ENCODE measurements around the gene SEH1L. TPM values are rescaled to one million over a fixed set of nuclear protein-coding genes. Genes with fewer than 3 reads are reported as not detected.
"Not testable (repeated sequence)": the region's sequence is repeated elsewhere in the genome, so short reads cannot be mapped to it uniquely, and the experiment has no call there.

Gene SEH1L
- total RNA-seq, 1 donor from 2014 or later = 17.3 TPM

GRCh38 chr18:12933327-12933726 lies 14.5 kb upstream of the SEH1L start:
- intact Hi-C loops (cut with micrococcal nuclease) = loop anchor here (5.0 kb wide), 2 partner anchors 191 to 206 kb away; no protein-coding TSS in a partner anchor
- ATAC-seq (no peak), DNase-seq (no peak)

- ATAC-seq (peak; percentile 94), DNase-seq (peak; percentile 88)
- intact Hi-C loops (cut with micrococcal nuclease) = loop anchor here (5.0 kb wide), 2 partner anchors 192 to 207 kb away; no protein-coding TSS in a partner anchor
Measured at GRCh38 chr18:12934454-12935071, 13.2 kb upstream of the SEH1L start.

- ATAC-seq = no peak
- intact Hi-C loops (cut with micrococcal nuclease) = no loop called here
- no peak for DNase-seq
Measured at GRCh38 chr18:12939162-12939561, 8.6 kb upstream of the SEH1L start.

- intact Hi-C loops (cut with micrococcal nuclease) = loop anchor here (10.0 kb wide), 1 partner anchor 58 kb away; the partner anchor contains the start of gene PTPN2
- ATAC-seq = no peak
- DNase-seq = no peak
Measured at GRCh38 chr18:12943215-12943614, 4.6 kb upstream of the SEH1L start.

- intact Hi-C loops (cut with micrococcal nuclease) = loop anchor here (10.0 kb wide), 1 partner anchor 60 kb away; the partner anchor contains the start of gene PTPN2
- no peak for ATAC-seq
Measured at GRCh38 chr18:12944709-12945108, 3.1 kb upstream of the SEH1L start.

GRCh38 chr18:12946549-12947284 lies 1.1 kb upstream of the SEH1L start:
- peak; percentile 1 for ATAC-seq
- peak; percentile 62 for DNase-seq
- intact Hi-C loops (cut with micrococcal nuclease) = loop anchor here (10.0 kb wide), 1 partner anchor 62 kb away; the partner anchor contains the start of gene PTPN2

More at GRCh38 chr18:12944709-12945108, 3.1 kb upstream of the SEH1L start:
- peak; percentile 61 for DNase-seq

GRCh38 chr18:12948050-12948804 lies 416 bp downstream of the SEH1L start:
- intact Hi-C loops (cut with micrococcal nuclease) = loop anchor here (10.0 kb wide), 1 partner anchor 63 kb away; the partner anchor contains the start of gene PTPN2
- ATAC-seq (peak; percentile 83), DNase-seq (peak; percentile 96)

GRCh38 chr18:12958478-12958877 lies 10.7 kb downstream of the SEH1L start:
- DNase-seq = no peak
- ATAC-seq = no peak
- intact Hi-C loops (cut with micrococcal nuclease) = no loop called here

GRCh38 chr18:12960395-12960794 lies 12.6 kb downstream of the SEH1L start:
- intact Hi-C loops (cut with micrococcal nuclease) = no loop called here
- no peak for DNase-seq
- ATAC-seq = no peak

GRCh38 chr18:12960853-12961397 lies 13.1 kb downstream of the SEH1L start:
- intact Hi-C loops (cut with micrococcal nuclease) = no loop called here
- no peak for DNase-seq
- ATAC-seq = no peak

GRCh38 chr18:12963069-12963468 lies 15.3 kb downstream of the SEH1L start:
- no peak for ATAC-seq
- intact Hi-C loops (cut with micrococcal nuclease) = no loop called here

GRCh38 chr18:12968115-12968514 lies 20.3 kb downstream of the SEH1L start:
- ATAC-seq (no peak), DNase-seq (no peak)
- intact Hi-C loops (cut with micrococcal nuclease) = no loop called here

More at GRCh38 chr18:12963069-12963468, 15.3 kb downstream of the SEH1L start:
- no peak for DNase-seq

- intact Hi-C loops (cut with micrococcal nuclease) = no loop called here
- no peak for ATAC-seq
Measured at GRCh38 chr18:12968619-12969018, 20.8 kb downstream of the SEH1L start.

GRCh38 chr18:12973562-12974213 lies 25.9 kb downstream of the SEH1L start:
- DNase-seq (no peak), ATAC-seq (no peak)
- intact Hi-C loops (cut with micrococcal nuclease) = no loop called here

More at GRCh38 chr18:12968619-12969018, 20.8 kb downstream of the SEH1L start:
- no peak for DNase-seq

- DNase-seq (no peak), ATAC-seq (peak; percentile 40)
- intact Hi-C loops (cut with micrococcal nuclease) = no loop called here
Measured at GRCh38 chr18:12975488-12975887, 27.7 kb downstream of the SEH1L start.

GRCh38 chr18:12976305-12976704 lies 28.5 kb downstream of the SEH1L start:
- intact Hi-C loops (cut with micrococcal nuclease) = no loop called here
- peak; percentile 54 for ATAC-seq
- no peak for DNase-seq

- DNase-seq; intact Hi-C loops (cut with micrococcal nuclease); ATAC-seq: not testable (repeated sequence)
Measured at GRCh38 chr18:12980065-12980464, 32.3 kb downstream of the SEH1L start.

GRCh38 chr18:12989397-12990122 lies 41.7 kb downstream of the SEH1L start:
- intact Hi-C loops (cut with micrococcal nuclease) = no loop called here
- ATAC-seq = no peak

More at GRCh38 chr18:12989397-12990122, 41.7 kb downstream of the SEH1L start:
- no peak for DNase-seq

Measured in left ventricle myocardium superior (tissue), 1 donor.